Measurements from ENCODE around the gene BCL2L12. TPM values are rescaled to one million over a fixed set of nuclear protein-coding genes. Genes with fewer than 3 reads are reported as not detected.
A peak's percentile ranks its signal among the peaks of the same experiment; 100 is the strongest.
"Not testable (repeated sequence)": the region's sequence is repeated elsewhere in the genome, so short reads cannot be mapped to it uniquely, and the experiment has no call there.

BCL2L12 gene
- total RNA-seq, 1 donor from 2014 or later, result 7.5 TPM

DNA sequence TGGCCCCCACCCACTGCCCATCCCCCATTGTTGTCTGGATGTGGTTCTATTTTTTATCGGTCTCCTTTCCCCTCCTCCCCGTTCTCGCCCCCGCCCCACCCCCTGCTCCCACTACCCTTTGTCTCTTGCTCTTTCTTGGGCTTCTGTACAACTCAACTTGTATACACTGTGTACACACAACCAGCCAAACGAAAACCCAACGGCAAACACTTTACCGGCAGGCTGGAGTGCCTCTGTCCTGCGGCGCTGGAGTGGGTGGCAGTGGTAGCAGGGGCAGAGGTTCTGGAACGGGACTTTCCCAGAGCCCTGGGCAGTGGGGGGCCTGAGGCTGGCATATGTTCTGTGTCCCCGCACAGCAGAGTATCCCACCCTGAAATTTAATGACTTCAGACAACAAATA is 39.5 kb upstream of the BCL2L12 start:
- Mint-ChIP-seq H3K27ac (ENCODE audit: unreplicated experiment) (no peak overlapping the region), H3K27me3 (ENCODE audit: unreplicated experiment) (no peaks in the 10 kb centered on the region), H3K9me3 (ENCODE audit: unreplicated experiment) (peaks cover 3% of the 10 kb centered on the region), H3K4me1 (ENCODE audit: low read depth, unreplicated experiment) (no peaks in the 10 kb centered on the region), H3K36me3 (ENCODE audit: unreplicated experiment) (no peaks in the 10 kb centered on the region), H3K4me3 (ENCODE audit: unreplicated experiment) (no peak overlapping the region)
- DNase-seq, result no peak
- TF ChIP-seq, protein P1, sequence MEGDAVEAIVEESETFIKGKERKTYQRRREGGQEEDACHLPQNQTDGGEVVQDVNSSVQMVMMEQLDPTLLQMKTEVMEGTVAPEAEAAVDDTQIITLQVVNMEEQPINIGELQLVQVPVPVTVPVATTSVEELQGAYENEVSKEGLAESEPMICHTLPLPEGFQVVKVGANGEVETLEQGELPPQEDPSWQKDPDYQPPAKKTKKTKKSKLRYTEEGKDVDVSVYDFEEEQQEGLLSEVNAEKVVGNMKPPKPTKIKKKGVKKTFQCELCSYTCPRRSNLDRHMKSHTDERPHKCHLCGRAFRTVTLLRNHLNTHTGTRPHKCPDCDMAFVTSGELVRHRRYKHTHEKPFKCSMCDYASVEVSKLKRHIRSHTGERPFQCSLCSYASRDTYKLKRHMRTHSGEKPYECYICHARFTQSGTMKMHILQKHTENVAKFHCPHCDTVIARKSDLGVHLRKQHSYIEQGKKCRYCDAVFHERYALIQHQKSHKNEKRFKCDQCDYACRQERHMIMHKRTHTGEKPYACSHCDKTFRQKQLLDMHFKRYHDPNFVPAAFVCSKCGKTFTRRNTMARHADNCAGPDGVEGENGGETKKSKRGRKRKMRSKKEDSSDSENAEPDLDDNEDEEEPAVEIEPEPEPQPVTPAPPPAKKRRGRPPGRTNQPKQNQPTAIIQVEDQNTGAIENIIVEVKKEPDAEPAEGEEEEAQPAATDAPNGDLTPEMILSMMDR (IDR thresholded peaks at IDR 0.05; ENCODE audit: partially characterized antibody, unreplicated experiment), result no peak

DNA sequence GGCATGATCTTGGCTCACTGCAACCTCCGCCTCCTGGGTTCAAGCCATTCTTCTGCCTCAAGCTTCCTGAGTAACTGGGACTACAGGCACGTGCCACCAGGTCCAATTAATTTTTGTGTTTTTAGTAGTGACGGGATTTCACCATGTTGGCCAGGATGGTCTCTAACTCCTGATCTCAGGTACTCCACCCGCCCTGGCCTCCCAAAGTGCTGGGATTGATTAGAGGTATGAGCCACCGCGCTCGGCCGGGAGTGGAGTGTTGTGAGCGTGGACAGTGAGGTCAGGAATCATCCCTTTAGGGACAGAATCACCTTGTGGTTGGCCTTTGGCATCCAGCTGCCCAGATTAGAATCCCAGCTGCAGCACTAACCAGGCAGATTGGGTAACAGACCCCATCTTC is 36.1 kb upstream of the BCL2L12 start:
- no peaks in the 10 kb centered on the region for H3K36me3 Mint-ChIP-seq (ENCODE audit: unreplicated experiment)
- TF ChIP-seq, protein P1 (IDR thresholded peaks at IDR 0.05; ENCODE audit: partially characterized antibody, unreplicated experiment), result no peak
- no peak overlapping the region for H3K4me3 Mint-ChIP-seq (ENCODE audit: unreplicated experiment)
- peaks cover 2% of the 10 kb centered on the region for H3K9me3 Mint-ChIP-seq (ENCODE audit: unreplicated experiment)
- DNase-seq, result no peak
- no peak overlapping the region for H3K27ac Mint-ChIP-seq (ENCODE audit: unreplicated experiment)
- no peaks in the 10 kb centered on the region for H3K4me1 Mint-ChIP-seq (ENCODE audit: low read depth, unreplicated experiment)
- no peaks in the 10 kb centered on the region for H3K27me3 Mint-ChIP-seq (ENCODE audit: unreplicated experiment)

- no peak overlapping the region for H3K4me3 Mint-ChIP-seq (ENCODE audit: unreplicated experiment)
- TF ChIP-seq, protein P1 (IDR thresholded peaks at IDR 0.05; ENCODE audit: partially characterized antibody, unreplicated experiment), result no peak
Observed at GRCh38 chr19:49631014-49631588, 34.6 kb upstream of the BCL2L12 start.

DNA sequence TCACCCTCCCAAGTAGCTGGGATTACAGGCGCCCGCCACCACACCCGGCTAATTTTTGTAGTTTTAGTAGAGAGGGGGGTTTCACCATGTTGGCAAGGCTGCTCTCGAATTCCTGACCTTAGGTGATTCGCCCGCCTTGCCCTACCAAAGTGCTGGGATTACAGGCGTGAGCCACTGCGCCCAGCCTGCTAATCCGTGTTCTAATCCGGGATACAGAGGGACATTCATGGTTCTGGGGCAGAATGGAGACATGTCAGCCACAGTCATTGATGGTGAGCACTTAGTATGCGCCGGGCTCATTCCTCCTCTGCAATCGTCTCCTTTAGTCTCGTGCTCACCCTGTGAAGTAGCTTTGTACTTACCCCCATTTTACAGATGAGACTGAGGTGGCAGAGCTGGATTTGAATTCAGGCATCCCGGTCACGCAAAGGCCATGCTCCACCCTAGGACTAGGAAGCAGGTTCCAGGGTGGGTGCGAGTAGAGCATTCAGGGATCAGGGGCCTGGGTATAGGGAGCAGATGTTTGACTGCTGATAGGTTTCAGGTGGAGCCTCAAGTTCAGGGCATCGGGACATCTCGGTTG is 34.0 kb upstream of the BCL2L12 start:
- TF ChIP-seq, protein P1 (IDR thresholded peaks at IDR 0.05; ENCODE audit: partially characterized antibody, unreplicated experiment), result no peak
- Mint-ChIP-seq H3K4me1 (ENCODE audit: low read depth, unreplicated experiment) (peaks cover 10% of the 10 kb centered on the region), H3K27me3 (ENCODE audit: unreplicated experiment) (peaks cover 6% of the 10 kb centered on the region), H3K36me3 (ENCODE audit: unreplicated experiment) (no peaks in the 10 kb centered on the region), H3K4me3 (ENCODE audit: unreplicated experiment) (no peak overlapping the region), H3K27ac (ENCODE audit: unreplicated experiment) (no peak overlapping the region), H3K9me3 (ENCODE audit: unreplicated experiment) (peaks cover 2% of the 10 kb centered on the region)
- no peak for DNase-seq

More at GRCh38 chr19:49631014-49631588, 34.6 kb upstream of the BCL2L12 start:
- Mint-ChIP-seq H3K36me3 (ENCODE audit: unreplicated experiment) (no peaks in the 10 kb centered on the region), H3K27me3 (ENCODE audit: unreplicated experiment) (peaks cover 6% of the 10 kb centered on the region), H3K4me1 (ENCODE audit: low read depth, unreplicated experiment) (peaks cover 4% of the 10 kb centered on the region), H3K9me3 (ENCODE audit: unreplicated experiment) (peaks cover 2% of the 10 kb centered on the region), H3K27ac (ENCODE audit: unreplicated experiment) (peak overlapping the region; percentile 34)
- no peak for DNase-seq

- Mint-ChIP-seq H3K4me1 (ENCODE audit: low read depth, unreplicated experiment) (peaks cover 10% of the 10 kb centered on the region), H3K27ac (ENCODE audit: unreplicated experiment) (no peak overlapping the region), H3K27me3 (ENCODE audit: unreplicated experiment) (peaks cover 6% of the 10 kb centered on the region), H3K4me3 (ENCODE audit: unreplicated experiment) (no peak overlapping the region), H3K9me3 (ENCODE audit: unreplicated experiment) (peaks cover 2% of the 10 kb centered on the region), H3K36me3 (ENCODE audit: unreplicated experiment) (no peaks in the 10 kb centered on the region)
- TF ChIP-seq, protein P1 (IDR thresholded peaks at IDR 0.05; ENCODE audit: partially characterized antibody, unreplicated experiment), result no peak
- DNase-seq, result no peak
Observed at GRCh38 chr19:49632576-49632975, 33.2 kb upstream of the BCL2L12 start.

DNA sequence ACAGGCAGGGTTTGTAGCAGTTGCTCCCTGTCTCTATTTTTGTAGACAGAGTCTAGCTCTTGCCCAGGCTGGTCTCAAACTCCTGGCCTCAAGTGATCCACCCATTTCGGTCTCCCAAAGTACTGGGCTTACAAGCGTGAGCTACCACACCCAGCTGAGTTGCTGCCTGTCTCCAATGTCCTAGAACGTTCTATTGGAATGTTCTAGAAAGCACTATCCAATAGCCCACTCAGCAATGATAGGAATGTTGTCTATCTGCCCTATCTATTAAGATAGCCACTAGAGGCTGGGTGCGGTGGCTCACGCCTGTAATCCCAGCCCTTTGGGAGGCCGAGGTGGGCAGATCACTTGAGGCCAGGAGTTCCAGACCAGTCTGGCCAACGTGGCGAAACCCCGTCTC is 32.5 kb upstream of the BCL2L12 start:
- H3K27ac Mint-ChIP-seq (ENCODE audit: unreplicated experiment); H3K36me3 Mint-ChIP-seq (ENCODE audit: unreplicated experiment); H3K9me3 Mint-ChIP-seq (ENCODE audit: unreplicated experiment); DNase-seq; H3K4me3 Mint-ChIP-seq (ENCODE audit: unreplicated experiment); H3K27me3 Mint-ChIP-seq (ENCODE audit: unreplicated experiment): not testable (repeated sequence)
- peaks cover 12% of the 10 kb centered on the region for H3K4me1 Mint-ChIP-seq (ENCODE audit: low read depth, unreplicated experiment)

Data from glutamatergic neuron (in vitro differentiated cells).